Measurements from ENCODE around the gene HOXB1. TPM values are rescaled to one million over a fixed set of nuclear protein-coding genes. Genes with fewer than 3 reads are reported as not detected.

Gene HOXB1
- polyA plus RNA-seq, 1 experiment: not detected

DNA sequence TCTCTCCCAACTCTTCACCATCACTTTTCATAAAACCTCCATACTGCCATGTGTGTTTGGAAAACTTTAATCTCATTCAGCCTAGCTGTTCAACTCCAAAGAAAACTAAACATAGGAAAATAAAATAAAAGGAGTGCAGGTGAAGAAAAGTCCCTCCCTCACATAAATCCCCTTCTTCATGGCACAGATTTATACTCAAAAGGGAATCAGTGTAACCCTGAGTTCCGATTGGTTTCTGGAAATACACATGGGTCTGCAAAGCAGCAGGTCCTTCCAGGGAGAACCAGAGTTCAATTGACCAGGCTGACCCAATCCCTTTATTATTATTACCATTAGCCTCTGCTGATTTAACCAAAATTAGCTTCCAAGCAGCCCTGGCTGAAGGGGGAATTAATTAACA, 23.0 kb upstream of the HOXB1 start:
- ChIA-PET POLR2A (no interaction called here), CTCF (interaction anchor here (0.6 kb wide), 2 partner anchors 15 to 68 kb away, joined by 3 read pairs; no protein-coding TSS in a partner anchor)
- no peak for DNase-seq (ENCODE audit: low read depth)
- TF ChIP-seq, protein P1, sequence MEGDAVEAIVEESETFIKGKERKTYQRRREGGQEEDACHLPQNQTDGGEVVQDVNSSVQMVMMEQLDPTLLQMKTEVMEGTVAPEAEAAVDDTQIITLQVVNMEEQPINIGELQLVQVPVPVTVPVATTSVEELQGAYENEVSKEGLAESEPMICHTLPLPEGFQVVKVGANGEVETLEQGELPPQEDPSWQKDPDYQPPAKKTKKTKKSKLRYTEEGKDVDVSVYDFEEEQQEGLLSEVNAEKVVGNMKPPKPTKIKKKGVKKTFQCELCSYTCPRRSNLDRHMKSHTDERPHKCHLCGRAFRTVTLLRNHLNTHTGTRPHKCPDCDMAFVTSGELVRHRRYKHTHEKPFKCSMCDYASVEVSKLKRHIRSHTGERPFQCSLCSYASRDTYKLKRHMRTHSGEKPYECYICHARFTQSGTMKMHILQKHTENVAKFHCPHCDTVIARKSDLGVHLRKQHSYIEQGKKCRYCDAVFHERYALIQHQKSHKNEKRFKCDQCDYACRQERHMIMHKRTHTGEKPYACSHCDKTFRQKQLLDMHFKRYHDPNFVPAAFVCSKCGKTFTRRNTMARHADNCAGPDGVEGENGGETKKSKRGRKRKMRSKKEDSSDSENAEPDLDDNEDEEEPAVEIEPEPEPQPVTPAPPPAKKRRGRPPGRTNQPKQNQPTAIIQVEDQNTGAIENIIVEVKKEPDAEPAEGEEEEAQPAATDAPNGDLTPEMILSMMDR (IDR thresholded peaks at IDR 0.05; ENCODE audit: insufficient read depth, low read depth, low read length): no peak
- Histone ChIP-seq H3K4me3 (ENCODE audit: low read depth, low read length) (no peak overlapping the region), H3K27me3 (ENCODE audit: control insufficient read depth, insufficient read depth, low read length) (peaks cover 32% of the 10 kb centered on the region), H3K36me3 (ENCODE audit: control insufficient read depth, insufficient read depth, low read length) (no peaks in the 10 kb centered on the region)

DNA sequence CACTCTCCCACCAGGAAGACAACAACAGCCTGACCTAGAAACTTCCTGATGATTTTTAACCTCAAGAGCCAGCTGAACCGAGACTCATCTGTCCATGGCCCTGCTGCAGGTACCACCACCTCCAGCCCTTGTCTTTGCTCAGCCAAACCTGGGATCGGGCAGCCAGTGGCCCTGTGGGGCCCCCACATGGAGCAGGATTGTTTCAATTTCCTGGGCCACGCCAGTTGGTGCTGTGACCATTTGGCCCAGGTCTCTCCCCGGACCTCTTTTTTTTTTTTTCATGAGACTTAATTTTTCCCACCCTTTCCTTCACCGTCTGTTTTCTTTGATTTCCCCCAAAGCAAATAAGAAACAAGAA, 22.4 kb upstream of the HOXB1 start:
- POLR2A ChIA-PET: no interaction called here
- Histone ChIP-seq H3K4me3 (ENCODE audit: low read depth, low read length) (no peak overlapping the region), H3K36me3 (ENCODE audit: control insufficient read depth, insufficient read depth, low read length) (no peaks in the 10 kb centered on the region), H3K27me3 (ENCODE audit: control insufficient read depth, insufficient read depth, low read length) (peaks cover 30% of the 10 kb centered on the region)
- CTCF ChIA-PET: interaction anchor here (0.6 kb wide), 1 partner anchor 15 kb away, joined by 3 read pairs; no protein-coding TSS in a partner anchor
- DNase-seq (ENCODE audit: low read depth): no peak
- TF ChIP-seq, protein P1 (IDR thresholded peaks at IDR 0.05; ENCODE audit: insufficient read depth, low read depth, low read length): no peak

DNA sequence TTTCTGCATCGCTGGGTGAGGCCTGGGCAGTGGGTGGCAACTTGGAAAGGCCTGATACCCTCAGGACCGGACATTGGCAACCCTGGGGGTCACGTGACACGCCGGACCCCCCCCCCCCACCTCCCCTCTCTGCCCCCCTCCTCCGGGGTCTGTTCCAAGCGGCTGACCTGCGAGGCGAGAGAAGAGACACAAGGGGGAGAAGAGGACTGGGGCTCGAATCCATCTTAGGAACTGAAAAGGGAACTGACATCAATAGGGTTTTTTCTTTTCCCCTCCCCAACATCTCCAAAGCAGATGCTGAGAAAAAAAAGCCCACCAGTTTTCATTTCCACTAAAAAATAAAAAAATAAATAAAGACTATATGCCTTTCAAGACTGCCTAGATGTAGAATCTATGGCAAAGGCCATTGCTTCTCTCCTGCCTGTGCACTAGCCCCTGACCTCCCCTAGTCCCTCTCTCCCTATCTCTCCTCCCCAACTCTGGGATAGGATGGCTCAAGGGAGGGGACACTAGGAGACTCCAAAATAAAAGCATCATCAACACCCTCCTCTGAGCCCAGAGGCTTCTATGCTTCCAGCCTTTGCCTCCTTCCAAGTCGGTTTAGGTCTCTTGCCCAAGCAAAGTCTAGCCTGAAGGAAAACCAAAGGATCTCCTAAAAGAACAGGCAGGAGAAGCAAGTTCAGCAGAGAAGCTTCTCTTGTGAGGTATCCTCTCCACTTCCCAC, 21.8 kb upstream of the HOXB1 start:
- no peaks in the 10 kb centered on the region for H3K36me3 ChIP-seq (ENCODE audit: control insufficient read depth, insufficient read depth, low read length)
- TF ChIP-seq, protein P1 (IDR thresholded peaks at IDR 0.05; ENCODE audit: insufficient read depth, low read depth, low read length): no peak
- no peak for DNase-seq (ENCODE audit: low read depth)
- ChIA-PET POLR2A (no interaction called here), CTCF (no interaction called here)
- no peak overlapping the region for H3K4me3 ChIP-seq (ENCODE audit: low read depth, low read length)
- peaks cover 29% of the 10 kb centered on the region for H3K27me3 ChIP-seq (ENCODE audit: control insufficient read depth, insufficient read depth, low read length)

DNA sequence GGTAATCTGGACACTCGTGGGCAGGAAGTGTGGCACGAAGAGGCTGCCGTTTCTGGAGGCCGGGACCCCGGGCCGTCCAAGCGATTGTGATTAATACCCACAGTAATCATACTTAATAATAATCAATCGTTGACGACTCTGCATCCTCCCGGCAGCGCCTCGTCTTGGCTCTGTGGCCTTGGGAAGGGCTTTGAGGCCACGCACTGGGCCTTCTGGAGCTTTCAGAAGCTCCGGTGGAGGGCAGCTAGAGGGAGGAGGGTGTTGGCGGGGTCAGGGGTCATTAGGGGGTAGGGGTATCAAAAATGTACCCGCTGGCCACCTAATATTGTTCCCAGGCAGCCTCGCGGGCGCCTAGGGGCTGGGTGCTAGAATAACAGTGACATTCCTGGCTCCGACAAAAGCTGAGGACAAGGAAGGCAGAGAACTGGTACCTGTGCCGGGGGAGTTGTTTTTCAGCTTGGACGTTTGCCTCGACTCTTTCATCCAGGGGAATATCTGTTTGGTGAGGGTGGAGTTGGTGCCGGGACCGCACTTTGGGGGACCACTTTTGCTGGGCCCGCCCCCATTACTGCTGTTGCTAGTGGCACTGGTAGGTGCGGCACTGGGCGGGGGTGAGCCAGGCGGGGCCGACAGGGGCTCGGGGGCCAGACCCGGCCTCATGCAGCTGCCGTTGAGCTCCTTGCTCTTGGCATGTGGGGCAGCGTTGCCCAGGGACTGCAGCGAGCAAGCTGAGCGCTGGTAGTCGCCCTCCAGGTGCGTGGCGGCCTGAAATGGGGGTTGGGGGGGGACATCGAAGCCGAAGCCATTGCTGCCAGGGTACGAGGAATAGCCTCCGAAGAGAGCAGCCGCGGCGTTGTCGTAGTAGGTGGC, 21.0 kb upstream of the HOXB1 start:
- Histone ChIP-seq H3K27me3 (ENCODE audit: control insufficient read depth, insufficient read depth, low read length) (peaks cover 24% of the 10 kb centered on the region), H3K4me3 (ENCODE audit: low read depth, low read length) (no peak overlapping the region), H3K36me3 (ENCODE audit: control insufficient read depth, insufficient read depth, low read length) (no peaks in the 10 kb centered on the region)
- CTCF ChIA-PET: no interaction called here
- POLR2A ChIA-PET: no interaction called here
- no peak for DNase-seq (ENCODE audit: low read depth)
- TF ChIP-seq, protein P1 (IDR thresholded peaks at IDR 0.05; ENCODE audit: insufficient read depth, low read depth, low read length): no peak

DNA sequence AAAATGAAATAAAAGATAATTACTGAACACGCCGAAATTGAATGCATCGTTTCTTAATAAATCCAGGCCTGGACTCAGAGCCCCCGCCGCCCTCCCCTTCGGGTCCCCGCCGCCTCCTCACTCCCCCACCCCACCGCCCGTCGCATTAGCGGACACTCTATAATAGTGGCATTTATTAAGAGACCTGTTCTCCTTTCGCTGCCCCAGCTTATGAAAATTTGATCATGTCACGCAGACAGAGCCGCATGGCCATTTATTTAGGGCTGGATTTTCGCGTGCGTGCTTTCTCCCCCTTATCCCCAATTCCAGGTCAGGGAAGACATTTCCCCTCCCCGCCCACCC, 20.4 kb upstream of the HOXB1 start:
- POLR2A ChIA-PET: no interaction called here
- H3K27me3 ChIP-seq (ENCODE audit: control insufficient read depth, insufficient read depth, low read length): peaks cover 23% of the 10 kb centered on the region
- CTCF ChIA-PET: no interaction called here
- no peaks in the 10 kb centered on the region for H3K36me3 ChIP-seq (ENCODE audit: control insufficient read depth, insufficient read depth, low read length)
- no peak overlapping the region for H3K4me3 ChIP-seq (ENCODE audit: low read depth, low read length)
- TF ChIP-seq, protein P1 (IDR thresholded peaks at IDR 0.05; ENCODE audit: insufficient read depth, low read depth, low read length): no peak
- DNase-seq (ENCODE audit: low read depth): no peak

Measured in BJ (cell line).